Mucosa of descending colon (tissue), 3 donors: Measurements from ENCODE around the gene UBXN2A. TPM values are rescaled to one million over a fixed set of nuclear protein-coding genes. Genes with fewer than 3 reads are reported as not detected.
"Not testable (repeated sequence)": the region's sequence is repeated elsewhere in the genome, so short reads cannot be mapped to it uniquely, and the experiment has no call there.

ENCODE experiments used
- ATAC-seq: fragments of 200-7000 bp; cut with Tn5 transposase; one replicate; pipeline ENCODE4 v1.9.1; 2020; ENCODE audit warnings: mild to moderate bottlenecking, moderate library complexity
- DNase-seq, 3 donors: peaks; one replicate each; pipeline ENCODE4 v3.0.0-alpha.2; 2020
- H3K36me3 ChIP-seq: fragments of 200-600 bp; one replicate; pipeline ENCODE4 v1.8.0; 2021; ENCODE audit warnings: low read depth, mild to moderate bottlenecking
- H3K4me1 ChIP-seq: fragments of 200-600 bp; one replicate; pipeline ENCODE4 v1.8.0; 2021; ENCODE audit warnings: low read depth, mild to moderate bottlenecking
- H3K4me3 ChIP-seq: fragments of 200-600 bp; one replicate; pipeline ENCODE4 v1.8.0; 2021; ENCODE audit warnings: mild to moderate bottlenecking
- H3K9me3 ChIP-seq: fragments of 200-600 bp; one replicate; pipeline ENCODE4 v1.8.0; 2021; ENCODE audit warnings: mild to moderate bottlenecking
- intact Hi-C, 2 donors: fragments of 100-400 bp; cut with DNase I in 1 of 2; cut with micrococcal nuclease in 1 of 2; formaldehyde crosslinking; loops; one replicate each; pipeline versions ENCODE4 v1.11.0 to v1.11.1; 2022; cut with DNase I, micrococcal nuclease
- total RNA-seq, 3 donors: library from RNA; stranded (reverse); fragmentation: NEBNext Ultra II Directional in 2 of 3; extraction: Animal tissue kit (Norgen Biotek cat#: 25700) in 2 of 3; gene quantifications; one replicate each; pipeline versions ENCODE4 v1.2.1 to v1.2.4, GENCODE V29; 2021 to 2023
- TF ChIP-seq, protein P1 (sequence below): fragments of 200-600 bp; IDR thresholded peaks from one replicate; pipeline ENCODE4 v1.8.0; 2022; ENCODE audit warnings: antibody characterized with exemption, mild to moderate bottlenecking
- donor health status: DM: no; HTN: no; CAD: no; lungs with moderate emphysema.
- donor health status: DM: no; HTN: no; CAD: no.
- donor health status: DM: no; HTN: yes; CAD: no.

UBXN2A gene
- total RNA-seq, 3 donors from 2014 or later = 12.9 to 23.9 (median 13.1) TPM

DNA sequence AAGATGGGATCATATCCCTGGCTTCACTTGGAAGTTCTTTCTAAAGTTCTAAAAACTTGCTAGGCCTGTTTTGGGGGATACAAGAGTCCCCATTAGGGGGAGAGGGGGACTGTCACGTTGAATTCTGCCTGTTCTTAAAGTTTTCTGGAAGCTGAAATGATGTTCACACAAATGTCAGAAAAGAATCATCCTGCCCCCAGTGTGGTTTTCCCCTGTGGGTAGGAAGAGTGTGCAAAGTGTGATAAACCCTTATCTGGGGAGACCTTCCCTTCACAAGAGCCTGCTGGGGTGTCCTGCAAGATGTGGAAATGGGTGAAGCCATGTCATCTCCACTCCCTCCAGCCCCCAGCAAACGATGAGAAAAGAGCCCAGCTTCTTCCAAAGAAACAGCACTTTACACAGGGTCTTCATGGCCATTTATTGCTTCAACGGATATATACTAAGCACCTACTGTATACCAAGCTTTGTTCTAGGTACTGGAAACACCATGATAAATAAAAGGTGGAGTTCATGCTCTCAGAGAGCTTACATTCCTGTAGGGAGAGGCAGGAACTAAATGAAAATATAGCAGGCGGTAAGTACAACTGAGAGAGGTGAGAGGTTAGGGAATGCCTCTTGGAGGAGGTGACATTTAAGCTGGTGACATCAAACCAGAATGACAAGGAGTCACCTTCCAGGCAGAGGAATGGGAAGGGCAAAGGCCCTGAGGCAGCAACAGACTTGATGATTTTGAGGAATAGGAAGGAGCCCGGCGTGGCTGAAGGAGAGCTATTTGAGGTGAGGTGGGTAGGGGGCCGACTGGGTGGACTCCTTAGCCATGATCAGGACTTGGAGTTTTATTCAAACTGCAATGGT, 71.2 kb downstream of the UBXN2A start:
- Histone ChIP-seq H3K36me3 (no peaks in the 10 kb centered on the region), H3K4me1 (peaks cover 11% of the 10 kb centered on the region), H3K9me3 (no peaks in the 10 kb centered on the region), H3K4me3 (no peak overlapping the region)
- no peak for DNase-seq
- intact Hi-C loops = no loop called here
- TF ChIP-seq, protein P1, sequence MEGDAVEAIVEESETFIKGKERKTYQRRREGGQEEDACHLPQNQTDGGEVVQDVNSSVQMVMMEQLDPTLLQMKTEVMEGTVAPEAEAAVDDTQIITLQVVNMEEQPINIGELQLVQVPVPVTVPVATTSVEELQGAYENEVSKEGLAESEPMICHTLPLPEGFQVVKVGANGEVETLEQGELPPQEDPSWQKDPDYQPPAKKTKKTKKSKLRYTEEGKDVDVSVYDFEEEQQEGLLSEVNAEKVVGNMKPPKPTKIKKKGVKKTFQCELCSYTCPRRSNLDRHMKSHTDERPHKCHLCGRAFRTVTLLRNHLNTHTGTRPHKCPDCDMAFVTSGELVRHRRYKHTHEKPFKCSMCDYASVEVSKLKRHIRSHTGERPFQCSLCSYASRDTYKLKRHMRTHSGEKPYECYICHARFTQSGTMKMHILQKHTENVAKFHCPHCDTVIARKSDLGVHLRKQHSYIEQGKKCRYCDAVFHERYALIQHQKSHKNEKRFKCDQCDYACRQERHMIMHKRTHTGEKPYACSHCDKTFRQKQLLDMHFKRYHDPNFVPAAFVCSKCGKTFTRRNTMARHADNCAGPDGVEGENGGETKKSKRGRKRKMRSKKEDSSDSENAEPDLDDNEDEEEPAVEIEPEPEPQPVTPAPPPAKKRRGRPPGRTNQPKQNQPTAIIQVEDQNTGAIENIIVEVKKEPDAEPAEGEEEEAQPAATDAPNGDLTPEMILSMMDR = no peak
- no peak for ATAC-seq

DNA sequence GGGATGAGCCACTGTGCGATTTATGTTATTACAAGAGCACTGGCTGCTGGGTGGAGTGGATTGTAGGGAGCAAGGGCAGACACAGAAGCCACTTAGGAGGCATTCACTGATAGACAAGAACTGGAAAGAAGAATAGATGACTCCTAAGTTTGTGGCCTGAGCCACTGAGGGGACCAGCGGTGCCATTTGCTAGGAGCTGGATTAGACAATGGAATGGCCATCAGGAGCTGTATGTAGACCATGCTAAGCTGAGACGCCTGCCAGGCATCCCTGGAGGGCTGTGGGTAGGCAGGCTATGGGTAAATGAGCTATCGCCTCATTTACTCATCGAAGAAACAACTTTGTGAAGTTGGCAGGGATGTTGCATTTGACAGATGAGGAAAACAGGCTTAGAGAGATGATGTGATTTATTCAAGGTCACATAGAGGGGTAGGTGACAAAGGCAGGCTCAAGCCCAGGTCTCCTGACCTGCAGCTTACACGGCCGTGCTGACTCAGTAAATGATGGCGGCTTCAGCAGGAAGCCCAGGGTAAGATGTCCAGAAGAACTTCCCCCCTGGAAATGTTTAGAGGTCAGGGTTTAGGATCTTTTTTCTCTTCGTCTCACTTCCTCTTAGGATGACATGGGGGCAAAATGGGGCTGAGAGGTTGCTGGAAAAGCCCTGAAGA, 72.4 kb downstream of the UBXN2A start:
- no peak for DNase-seq
- no peak for ATAC-seq
- H3K4me3 ChIP-seq = no peak overlapping the region
- H3K9me3 ChIP-seq = no peaks in the 10 kb centered on the region
- TF ChIP-seq, protein P1 = no peak
- intact Hi-C loops = no loop called here
- peaks cover 11% of the 10 kb centered on the region for H3K4me1 ChIP-seq
- H3K36me3 ChIP-seq = no peaks in the 10 kb centered on the region

DNA sequence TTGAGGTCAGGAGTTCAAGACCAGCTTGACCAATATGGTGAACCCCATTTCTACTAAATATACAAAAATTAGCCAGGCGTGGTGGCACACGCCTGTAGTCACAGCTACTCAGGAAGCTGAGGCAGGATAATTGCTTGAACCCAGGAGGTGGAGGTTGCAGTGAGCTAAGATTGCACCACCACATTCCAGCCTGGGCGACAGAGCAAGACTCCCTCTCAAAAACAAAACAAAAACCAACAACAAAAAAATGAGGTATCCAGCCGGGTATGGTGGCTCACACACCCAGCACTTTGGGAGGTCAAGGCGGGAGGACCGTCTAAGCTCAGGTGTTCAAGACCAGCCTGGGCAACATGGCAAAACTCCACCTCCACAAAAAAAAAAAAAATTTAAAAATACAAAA, 74.6 kb downstream of the UBXN2A start:
- not testable (repeated sequence) for H3K36me3 ChIP-seq

GRCh38 chr2:24015562-24016375, 75.5 kb downstream of the UBXN2A start:
- no peaks in the 10 kb centered on the region for H3K9me3 ChIP-seq
- ATAC-seq = no peak
- no peak overlapping the region for H3K4me3 ChIP-seq
- TF ChIP-seq, protein P1 = no peak
- no peaks in the 10 kb centered on the region for H3K4me1 ChIP-seq
- no peak for DNase-seq
- intact Hi-C loops = no loop called here
- H3K36me3 ChIP-seq = no peaks in the 10 kb centered on the region

More for the DNA sequence above, 74.6 kb downstream of the UBXN2A start:
- ATAC-seq, H3K4me1 ChIP-seq, H3K4me3 ChIP-seq, DNase-seq, H3K9me3 ChIP-seq, intact Hi-C loops: not testable (repeated sequence)

- H3K4me3 ChIP-seq = no peak overlapping the region
- no peaks in the 10 kb centered on the region for H3K4me1 ChIP-seq
- intact Hi-C loops = no loop called here
- no peak for ATAC-seq
- no peaks in the 10 kb centered on the region for H3K9me3 ChIP-seq
- TF ChIP-seq, protein P1 = no peak
- no peak for DNase-seq
- H3K36me3 ChIP-seq = no peaks in the 10 kb centered on the region
Observed at GRCh38 chr2:24016376-24016761, 76.1 kb downstream of the UBXN2A start.
